Measurements from ENCODE around the gene COQ8B.

COQ8B gene

DNA sequence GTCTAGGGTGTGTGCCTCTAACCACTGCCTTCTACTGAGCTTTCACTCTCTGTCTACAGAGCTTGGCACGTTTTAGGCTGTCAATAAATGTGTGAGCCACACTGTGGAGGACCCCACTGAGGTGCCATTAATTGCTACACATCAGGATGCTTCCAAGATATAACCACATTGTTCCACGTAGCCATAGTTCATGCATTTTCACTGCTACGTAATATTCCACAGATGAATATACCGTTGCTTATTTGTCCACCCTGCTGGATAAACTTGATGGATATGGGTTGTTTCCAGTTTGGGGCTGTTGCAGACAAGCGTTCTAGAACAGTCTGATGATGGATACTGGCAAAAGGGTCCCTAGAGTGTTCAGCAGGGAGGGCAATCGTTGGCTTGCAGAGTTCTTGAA, 14.9 kb downstream of the COQ8B start:
- Histone ChIP-seq H3K27me3 (no peaks in the 10 kb centered on the region), H3K36me3 (peaks cover 82% of the 10 kb centered on the region), H3K4me1 (ENCODE audit: control insufficient read depth in 1 of 2, insufficient read depth in 1 of 2, low read depth in 1 of 2, low read length in 1 of 2) (no peaks in the 10 kb centered on the region), H3K9me3 (no peaks in the 10 kb centered on the region), H3K27ac (no peak overlapping the region), H3K4me3 (ENCODE audit: low read depth in 1 of 2, low read length in 1 of 2) (no peak overlapping the region)
- TF ChIP-seq, protein P1, sequence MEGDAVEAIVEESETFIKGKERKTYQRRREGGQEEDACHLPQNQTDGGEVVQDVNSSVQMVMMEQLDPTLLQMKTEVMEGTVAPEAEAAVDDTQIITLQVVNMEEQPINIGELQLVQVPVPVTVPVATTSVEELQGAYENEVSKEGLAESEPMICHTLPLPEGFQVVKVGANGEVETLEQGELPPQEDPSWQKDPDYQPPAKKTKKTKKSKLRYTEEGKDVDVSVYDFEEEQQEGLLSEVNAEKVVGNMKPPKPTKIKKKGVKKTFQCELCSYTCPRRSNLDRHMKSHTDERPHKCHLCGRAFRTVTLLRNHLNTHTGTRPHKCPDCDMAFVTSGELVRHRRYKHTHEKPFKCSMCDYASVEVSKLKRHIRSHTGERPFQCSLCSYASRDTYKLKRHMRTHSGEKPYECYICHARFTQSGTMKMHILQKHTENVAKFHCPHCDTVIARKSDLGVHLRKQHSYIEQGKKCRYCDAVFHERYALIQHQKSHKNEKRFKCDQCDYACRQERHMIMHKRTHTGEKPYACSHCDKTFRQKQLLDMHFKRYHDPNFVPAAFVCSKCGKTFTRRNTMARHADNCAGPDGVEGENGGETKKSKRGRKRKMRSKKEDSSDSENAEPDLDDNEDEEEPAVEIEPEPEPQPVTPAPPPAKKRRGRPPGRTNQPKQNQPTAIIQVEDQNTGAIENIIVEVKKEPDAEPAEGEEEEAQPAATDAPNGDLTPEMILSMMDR (IDR thresholded peaks at IDR 0.05): no peak

DNA sequence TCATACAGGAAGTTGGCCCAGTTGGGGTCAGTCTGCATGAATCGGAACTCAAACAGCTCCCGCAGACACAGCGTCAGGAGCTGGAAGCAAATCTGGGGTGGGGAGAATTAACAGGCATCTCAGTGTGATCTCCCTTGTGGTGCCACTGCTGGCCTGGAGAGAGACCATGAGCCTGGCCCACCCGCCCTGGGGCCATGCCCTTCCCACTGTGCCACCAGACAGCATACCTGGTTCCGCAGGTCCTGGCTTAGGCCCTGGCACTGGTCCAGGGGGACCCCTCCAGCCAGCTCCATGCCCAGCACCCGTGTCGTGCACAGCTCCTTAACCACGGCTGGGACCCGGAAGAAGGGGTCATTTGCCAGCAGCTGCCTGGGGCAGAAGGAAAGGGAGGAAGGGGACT, 16.6 kb downstream of the COQ8B start:
- Histone ChIP-seq H3K36me3 (peaks cover 83% of the 10 kb centered on the region), H3K27ac (no peak overlapping the region), H3K4me1 (ENCODE audit: control insufficient read depth in 1 of 2, insufficient read depth in 1 of 2, low read depth in 1 of 2, low read length in 1 of 2) (no peaks in the 10 kb centered on the region), H3K9me3 (no peaks in the 10 kb centered on the region), H3K27me3 (no peaks in the 10 kb centered on the region), H3K4me3 (ENCODE audit: low read depth in 1 of 2, low read length in 1 of 2) (no peak overlapping the region)
- TF ChIP-seq, protein P1 (IDR thresholded peaks at IDR 0.05): no peak

DNA sequence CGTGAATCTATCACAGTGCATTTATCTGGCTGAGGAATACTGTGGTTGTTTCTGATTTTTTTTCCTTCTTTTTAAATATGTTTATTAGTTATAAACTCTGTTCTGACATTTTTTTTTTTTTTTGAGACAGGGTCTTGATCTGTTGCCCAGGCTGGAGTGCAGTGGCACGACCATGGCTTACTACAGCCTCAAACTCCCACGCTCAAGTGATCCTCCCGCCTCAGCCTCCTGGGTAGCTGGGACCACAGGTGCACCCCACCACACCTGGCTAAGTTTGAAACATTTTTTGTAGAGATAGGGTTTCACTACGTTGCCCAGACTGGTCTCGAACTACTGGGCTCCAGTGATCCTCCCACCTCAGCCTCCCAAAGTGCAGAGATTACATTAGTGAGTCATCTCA, 19.7 kb downstream of the COQ8B start:
- peaks cover 83% of the 10 kb centered on the region for H3K36me3 ChIP-seq
- no peaks in the 10 kb centered on the region for H3K9me3 ChIP-seq

DNA sequence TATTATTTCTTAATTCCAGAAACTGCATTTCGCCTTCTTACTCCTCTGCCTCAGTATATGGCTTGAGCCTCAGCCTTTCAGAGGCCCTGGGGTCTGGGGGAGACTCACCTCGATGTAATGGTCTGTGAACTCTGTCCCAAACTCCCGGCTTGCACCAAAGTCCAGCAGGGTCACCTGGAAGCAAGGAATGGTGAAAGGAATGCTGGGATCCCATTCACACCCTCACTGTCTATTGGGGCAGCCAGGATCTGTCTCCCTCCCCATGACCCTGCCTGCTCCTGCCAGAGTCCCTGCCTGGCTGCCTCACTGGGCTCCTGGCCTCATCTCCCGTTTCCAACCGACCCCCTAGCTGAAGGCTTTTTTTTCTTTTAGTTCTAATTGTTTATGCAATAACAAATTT, 20.8 kb downstream of the COQ8B start:
- Histone ChIP-seq H3K9me3 (no peaks in the 10 kb centered on the region), H3K36me3 (peaks cover 76% of the 10 kb centered on the region), H3K4me3 (ENCODE audit: low read depth in 1 of 2, low read length in 1 of 2) (no peak overlapping the region), H3K4me1 (ENCODE audit: control insufficient read depth in 1 of 2, insufficient read depth in 1 of 2, low read depth in 1 of 2, low read length in 1 of 2) (peaks cover 5 to 6% of the 10 kb centered on the region in 2 experiments), H3K27me3 (no peaks in the 10 kb centered on the region), H3K27ac (no peak overlapping the region)
- TF ChIP-seq, protein P1 (IDR thresholded peaks at IDR 0.05): no peak

More for the DNA sequence above, 19.7 kb downstream of the COQ8B start:
- Histone ChIP-seq H3K4me1 (ENCODE audit: control insufficient read depth in 1 of 2, insufficient read depth in 1 of 2, low read depth in 1 of 2, low read length in 1 of 2) (no peaks in the 10 kb centered on the region), H3K27ac (no peak overlapping the region), H3K4me3 (ENCODE audit: low read depth in 1 of 2, low read length in 1 of 2) (no peak overlapping the region), H3K27me3 (no peaks in the 10 kb centered on the region)
- TF ChIP-seq, protein P1 (IDR thresholded peaks at IDR 0.05): no peak

DNA sequence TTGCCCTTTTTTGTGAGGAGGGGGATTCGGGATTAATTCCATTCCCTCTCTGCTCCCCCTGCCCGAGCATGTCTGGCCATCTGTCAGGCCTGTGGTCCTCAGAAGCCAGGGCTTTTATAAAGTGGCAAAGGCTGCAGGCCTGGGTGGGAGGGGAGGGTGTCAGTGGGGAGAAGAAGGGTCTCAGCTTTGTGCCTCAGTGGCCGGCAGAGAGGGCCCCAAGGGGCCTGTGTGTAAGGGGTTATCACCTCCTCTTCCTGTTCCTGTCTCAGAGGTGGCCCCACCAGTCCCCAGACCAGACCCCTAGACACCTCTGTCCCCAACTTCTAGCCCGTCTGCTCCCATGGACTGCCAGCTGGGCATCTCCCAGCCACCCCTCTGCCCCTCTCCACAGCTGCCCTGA, 22.8 kb downstream of the COQ8B start:
- H3K9me3 ChIP-seq: no peaks in the 10 kb centered on the region
- TF ChIP-seq, protein P1 (IDR thresholded peaks at IDR 0.05): no peak
- H3K4me1 ChIP-seq (ENCODE audit: control insufficient read depth in 1 of 2, insufficient read depth in 1 of 2, low read depth in 1 of 2, low read length in 1 of 2): peaks cover 5 to 19% of the 10 kb centered on the region in 2 experiments
- H3K27ac ChIP-seq: no peak overlapping the region
- peaks cover 58% of the 10 kb centered on the region for H3K36me3 ChIP-seq
- no peaks in the 10 kb centered on the region for H3K27me3 ChIP-seq
- no peak overlapping the region for H3K4me3 ChIP-seq (ENCODE audit: low read depth in 1 of 2, low read length in 1 of 2)

Measured in neutrophil (primary cell).